ENCODE measurements around the gene RSRC1.

Gene RSRC1

GRCh38 chr3:158098309-158098639 is 11.6 kb upstream of the RSRC1 start:
- H3K4me3 ChIP-seq (ENCODE audit: low read depth, low read length) = no peak overlapping the region
- no peak for TF ChIP-seq CTCF (IDR thresholded peaks at IDR 0.05; ENCODE audit: insufficient read depth, low read length, missing control alignments)
- no peak for DNase-seq (ENCODE audit: low read depth, low spot score)
- ChIA-PET CTCF (no interaction called here), POLR2A (no interaction called here)

GRCh38 chr3:158098834-158099424 is 11.0 kb upstream of the RSRC1 start:
- CTCF ChIA-PET = interaction anchor here (1.1 kb wide), 1 partner anchor 10 kb away, joined by 3 read pairs; no protein-coding TSS in a partner anchor
- H3K4me3 ChIP-seq (ENCODE audit: low read depth, low read length) = no peak overlapping the region
- TF ChIP-seq CTCF (IDR thresholded peaks at IDR 0.05; ENCODE audit: insufficient read depth, low read length, missing control alignments) = no peak
- POLR2A ChIA-PET = no interaction called here
- no peak for DNase-seq (ENCODE audit: low read depth, low spot score)

GRCh38 chr3:158100681-158101080 is 9.2 kb upstream of the RSRC1 start:
- H3K4me3 ChIP-seq (ENCODE audit: low read depth, low read length) = no peak overlapping the region
- ChIA-PET CTCF (interaction anchor here (3.7 kb wide), 1 partner anchor 8 kb away, joined by 18 read pairs; no protein-coding TSS in a partner anchor), POLR2A (no interaction called here)
- no peak for TF ChIP-seq CTCF (IDR thresholded peaks at IDR 0.05; ENCODE audit: insufficient read depth, low read length, missing control alignments)
- no peak for DNase-seq (ENCODE audit: low read depth, low spot score)

GRCh38 chr3:158101335-158102241 is 8.3 kb upstream of the RSRC1 start:
- POLR2A ChIA-PET = no interaction called here
- DNase-seq (ENCODE audit: low read depth, low spot score) = no peak
- CTCF ChIA-PET = interaction anchor here (3.7 kb wide), 1 partner anchor 9 kb away, joined by 18 read pairs; no protein-coding TSS in a partner anchor
- H3K4me3 ChIP-seq (ENCODE audit: low read depth, low read length) = no peak overlapping the region
- no peak for TF ChIP-seq CTCF (IDR thresholded peaks at IDR 0.05; ENCODE audit: insufficient read depth, low read length, missing control alignments)

GRCh38 chr3:158102242-158103080 is 7.4 kb upstream of the RSRC1 start:
- no peak for TF ChIP-seq CTCF (IDR thresholded peaks at IDR 0.05; ENCODE audit: insufficient read depth, low read length, missing control alignments)
- CTCF ChIA-PET = interaction anchor here (3.4 to 3.7 kb wide), 2 partner anchors 10 to 332 kb away, joined by 16 to 18 read pairs; no protein-coding TSS in a partner anchor
- DNase-seq (ENCODE audit: low read depth, low spot score) = no peak
- H3K4me3 ChIP-seq (ENCODE audit: low read depth, low read length) = peak overlapping the region; percentile 88
- POLR2A ChIA-PET = no interaction called here

All from AG04449 (cell line).